Heart left ventricle (tissue), 13 donors: ENCODE results near the gene CUEDC2.

Experiments
- CTCF ChIP-seq, 12 donors: fragments of 200-600 bp; sonication (generic) in 4 of 12; IDR thresholded peaks; one replicate each; pipeline versions ENCODE4 v1.5.0 to v1.8.0; 2018 to 2022; ENCODE audit warnings: antibody characterized with exemption in 12 of 12, mild to moderate bottlenecking in 5 of 12
- POLR2A ChIP-seq, 2 donors: fragments of 450-650 bp; IDR thresholded peaks; one replicate each; pipeline ENCODE4 v1.6.1; 2017; ENCODE audit warnings: antibody characterized with exemption in 2 of 2, mild to moderate bottlenecking in 2 of 2, moderate library complexity in 2 of 2
- donor health status: ischemic (EF 13 %, LVEDD 7.1; RV severe dilation, severe dysfunction).
- donor health status: DM: no; HTN: yes; CAD: no.
- donor health status: DM: no; HTN: no; CAD: no.
- donor health status: ischemic (EF 25% LVEDD 6.9; RV normal size, moderate dysfunction).
- donor health status: ischemic (EF 25% LVEDD 5.7; RV mildly dilated, moderate dysfunction).
- donor health status: ischemic (EF 35%, LVEDD 5.7; RV mildly dilated, moderate dysfunction).
- donor health status: nonischemic (EF 11% LVEDD 7.7; RV severe dilation, severe dysfunction).
- donor health status: DM: yes; HTN: yes; CAD: no.
- donor health status: PGD.
- donor health status: ischemic (EF 29% LVEDD 5.4; RV normal size, mild dysfunction).
- donor health status: nonischemic (EF 23%, LVEDD 6.1; RV moderate dilation, normal function).

DNA sequence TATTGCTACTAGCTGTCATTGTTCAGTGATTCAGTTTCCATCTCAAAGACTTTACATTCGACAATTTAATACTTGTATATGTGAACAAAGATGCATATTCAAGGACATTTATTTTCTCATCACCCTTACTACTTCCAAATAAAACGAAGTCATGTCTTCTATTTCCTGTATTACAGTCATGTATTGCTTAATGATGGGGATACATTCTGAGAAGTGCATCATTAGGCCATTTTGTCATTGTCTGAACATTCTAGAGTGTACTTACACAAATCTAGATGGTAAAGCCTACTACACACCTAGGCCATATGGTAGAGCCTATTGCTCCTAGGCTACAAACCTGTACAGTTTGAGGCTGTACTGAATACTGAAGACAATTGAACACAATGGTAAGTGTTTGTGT lies 12.5 kb upstream of the CUEDC2 start:
- TF ChIP-seq CTCF (IDR thresholded peaks at IDR 0.05) (no peak), POLR2A (IDR thresholded peaks at IDR 0.05) (no peak)
